GM23338 (cell line): ENCODE results near the gene MTR.

Experiments
- CREB1 ChIP-seq: fragments of 250-450 bp; sonication (Bioruptor Pico); IDR thresholded peaks from 2 replicates; pipeline ENCODE4 v1.5.0; 2020; ENCODE audit warnings: low read depth, mild to moderate bottlenecking, moderate library complexity
- ETS1 ChIP-seq: IDR thresholded peaks from 2 replicates; pipeline ENCODE4 v1.6.1; 2016; ENCODE audit warnings: antibody characterized with exemption
- EZH2 ChIP-seq: fragments of 200-600 bp; sonication (generic); IDR thresholded peaks from one replicate; pipeline ENCODE4 v1.8.0; 2017; ENCODE audit warnings: antibody characterized with exemption, mild to moderate bottlenecking, low read depth; ENCODE audit not compliant: unreplicated experiment
- EZH2phosphoT487 ChIP-seq: fragments of 200-600 bp; sonication (generic); IDR thresholded peaks from one replicate; pipeline ENCODE4 v1.8.1; 2018; ENCODE audit warnings: antibody characterized with exemption; ENCODE audit not compliant: unreplicated experiment
- JUNB ChIP-seq: IDR thresholded peaks from one replicate; pipeline ENCODE4 v1.6.1; 2016; ENCODE audit warnings: antibody characterized with exemption; ENCODE audit not compliant: unreplicated experiment
- NANOG ChIP-seq: IDR thresholded peaks from 2 replicates; pipeline ENCODE4 v1.6.1; 2016; ENCODE audit warnings: antibody characterized with exemption, borderline replicate concordance
- POLR2AphosphoS5 ChIP-seq: IDR thresholded peaks from 2 replicates; pipeline ENCODE4 v1.6.1; 2016; ENCODE audit warnings: antibody characterized with exemption, low read depth
- STAT1 ChIP-seq: IDR thresholded peaks from one replicate; pipeline ENCODE4 v1.6.1; 2016; ENCODE audit warnings: antibody characterized with exemption; ENCODE audit not compliant: unreplicated experiment
- ZNF331 ChIP-seq: fragments of 250-450 bp; sonication (Bioruptor Pico); IDR thresholded peaks from 2 replicates; pipeline ENCODE4 v1.5.0; 2020; ENCODE audit warnings: low read depth, mild to moderate bottlenecking, moderate library complexity
- TF ChIP-seq, protein P1 (sequence below), 2 experiments: fragments of 200-600 bp in 1 of 2; sonication (generic) in 1 of 2; conservative IDR thresholded peaks; 2 replicates each; pipeline versions ENCODE4 v1.5.1 to v1.6.1; 2016 to 2017; ENCODE audit warnings: antibody characterized with exemption in 2 of 2, low read depth in 2 of 2, mild to moderate bottlenecking in 2 of 2, moderate library complexity in 1 of 2
- TF ChIP-seq, protein P2 (sequence below): IDR thresholded peaks from one replicate; pipeline ENCODE4 v1.6.1; 2018; ENCODE audit warnings: antibody characterized with exemption; ENCODE audit not compliant: unreplicated experiment

- TF ChIP-seq, protein P1, sequence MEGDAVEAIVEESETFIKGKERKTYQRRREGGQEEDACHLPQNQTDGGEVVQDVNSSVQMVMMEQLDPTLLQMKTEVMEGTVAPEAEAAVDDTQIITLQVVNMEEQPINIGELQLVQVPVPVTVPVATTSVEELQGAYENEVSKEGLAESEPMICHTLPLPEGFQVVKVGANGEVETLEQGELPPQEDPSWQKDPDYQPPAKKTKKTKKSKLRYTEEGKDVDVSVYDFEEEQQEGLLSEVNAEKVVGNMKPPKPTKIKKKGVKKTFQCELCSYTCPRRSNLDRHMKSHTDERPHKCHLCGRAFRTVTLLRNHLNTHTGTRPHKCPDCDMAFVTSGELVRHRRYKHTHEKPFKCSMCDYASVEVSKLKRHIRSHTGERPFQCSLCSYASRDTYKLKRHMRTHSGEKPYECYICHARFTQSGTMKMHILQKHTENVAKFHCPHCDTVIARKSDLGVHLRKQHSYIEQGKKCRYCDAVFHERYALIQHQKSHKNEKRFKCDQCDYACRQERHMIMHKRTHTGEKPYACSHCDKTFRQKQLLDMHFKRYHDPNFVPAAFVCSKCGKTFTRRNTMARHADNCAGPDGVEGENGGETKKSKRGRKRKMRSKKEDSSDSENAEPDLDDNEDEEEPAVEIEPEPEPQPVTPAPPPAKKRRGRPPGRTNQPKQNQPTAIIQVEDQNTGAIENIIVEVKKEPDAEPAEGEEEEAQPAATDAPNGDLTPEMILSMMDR (conservative IDR thresholded peaks at IDR 0.05; ENCODE audit: low read depth in 2 of 2), result no peak
- TF ChIP-seq, protein P2, sequence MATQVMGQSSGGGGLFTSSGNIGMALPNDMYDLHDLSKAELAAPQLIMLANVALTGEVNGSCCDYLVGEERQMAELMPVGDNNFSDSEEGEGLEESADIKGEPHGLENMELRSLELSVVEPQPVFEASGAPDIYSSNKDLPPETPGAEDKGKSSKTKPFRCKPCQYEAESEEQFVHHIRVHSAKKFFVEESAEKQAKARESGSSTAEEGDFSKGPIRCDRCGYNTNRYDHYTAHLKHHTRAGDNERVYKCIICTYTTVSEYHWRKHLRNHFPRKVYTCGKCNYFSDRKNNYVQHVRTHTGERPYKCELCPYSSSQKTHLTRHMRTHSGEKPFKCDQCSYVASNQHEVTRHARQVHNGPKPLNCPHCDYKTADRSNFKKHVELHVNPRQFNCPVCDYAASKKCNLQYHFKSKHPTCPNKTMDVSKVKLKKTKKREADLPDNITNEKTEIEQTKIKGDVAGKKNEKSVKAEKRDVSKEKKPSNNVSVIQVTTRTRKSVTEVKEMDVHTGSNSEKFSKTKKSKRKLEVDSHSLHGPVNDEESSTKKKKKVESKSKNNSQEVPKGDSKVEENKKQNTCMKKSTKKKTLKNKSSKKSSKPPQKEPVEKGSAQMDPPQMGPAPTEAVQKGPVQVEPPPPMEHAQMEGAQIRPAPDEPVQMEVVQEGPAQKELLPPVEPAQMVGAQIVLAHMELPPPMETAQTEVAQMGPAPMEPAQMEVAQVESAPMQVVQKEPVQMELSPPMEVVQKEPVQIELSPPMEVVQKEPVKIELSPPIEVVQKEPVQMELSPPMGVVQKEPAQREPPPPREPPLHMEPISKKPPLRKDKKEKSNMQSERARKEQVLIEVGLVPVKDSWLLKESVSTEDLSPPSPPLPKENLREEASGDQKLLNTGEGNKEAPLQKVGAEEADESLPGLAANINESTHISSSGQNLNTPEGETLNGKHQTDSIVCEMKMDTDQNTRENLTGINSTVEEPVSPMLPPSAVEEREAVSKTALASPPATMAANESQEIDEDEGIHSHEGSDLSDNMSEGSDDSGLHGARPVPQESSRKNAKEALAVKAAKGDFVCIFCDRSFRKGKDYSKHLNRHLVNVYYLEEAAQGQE, result no peak
- TF ChIP-seq EZH2phosphoT487, result no peak
- no peak for TF ChIP-seq POLR2AphosphoS5
- TF ChIP-seq EZH2, result no peak
- no peak for TF ChIP-seq CREB1
- no peak for TF ChIP-seq JUNB
- TF ChIP-seq ETS1, result no peak
- TF ChIP-seq ZNF331 (CRISPR knock-in tag), result no peak
- no peak for TF ChIP-seq NANOG
- no peak for TF ChIP-seq STAT1
Observed at GRCh38 chr1:236877661-236878060, 82.6 kb downstream of the MTR start.
